HG03520 (cell line): ENCODE measurements around the gene C2CD2L.
"Not testable (repeated sequence)": the region's sequence is repeated elsewhere in the genome, so short reads cannot be mapped to it uniquely, and the experiment has no call there.

Source experiments
- ATAC-seq: cut with Tn5 transposase; IDR thresholded peaks from one replicate; pipeline ENCODE4 v1.9.1; 2021; ENCODE audit warnings: mild to moderate bottlenecking, moderate library complexity; ENCODE audit not compliant: unreplicated experiment

The C2CD2L gene

DNA sequence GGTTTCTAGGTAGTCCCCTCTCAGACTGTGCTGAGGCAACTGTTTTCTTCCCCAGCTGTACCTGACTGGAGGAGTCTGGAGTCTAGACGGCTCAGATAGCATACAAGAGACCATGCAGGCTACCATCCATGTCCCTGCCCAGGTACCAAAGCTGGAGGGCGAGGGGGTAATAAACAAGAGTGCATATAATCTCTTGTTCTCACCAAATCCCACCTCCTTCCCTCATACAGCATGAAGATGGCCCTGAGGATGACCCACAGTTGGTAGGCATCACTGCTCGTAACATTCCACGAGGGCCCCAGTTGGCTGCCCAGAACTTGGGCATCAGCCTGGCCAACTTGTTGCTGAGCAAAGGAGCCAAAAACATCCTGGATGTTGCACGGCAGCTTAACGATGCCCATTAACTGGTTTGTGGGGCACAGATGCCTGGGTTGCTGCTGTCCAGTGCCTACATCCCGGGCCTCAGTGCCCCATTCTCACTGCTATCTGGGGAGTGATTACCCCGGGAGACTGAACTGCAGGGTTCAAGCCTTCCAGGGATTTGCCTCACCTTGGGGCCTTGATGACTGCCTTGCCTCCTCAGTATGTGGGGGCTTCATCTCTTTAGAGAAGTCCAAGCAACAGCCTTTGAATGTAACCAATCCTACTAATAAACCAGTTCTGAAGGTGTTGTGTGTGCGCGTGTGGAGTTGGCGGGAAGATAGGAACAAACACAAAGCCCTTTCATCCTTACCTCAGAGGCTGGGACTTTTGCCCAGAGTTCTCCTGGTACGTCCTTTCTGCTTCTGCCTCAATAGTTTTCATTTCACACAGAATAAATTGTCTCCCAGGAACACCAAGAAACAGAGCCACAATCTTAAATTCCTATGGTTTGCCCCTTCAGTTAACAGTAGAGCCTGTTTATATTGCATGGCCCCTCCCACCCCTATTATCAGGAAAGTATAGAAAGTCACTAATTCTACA, 14.0 kb upstream of the C2CD2L start:
- no peak for ATAC-seq

DNA sequence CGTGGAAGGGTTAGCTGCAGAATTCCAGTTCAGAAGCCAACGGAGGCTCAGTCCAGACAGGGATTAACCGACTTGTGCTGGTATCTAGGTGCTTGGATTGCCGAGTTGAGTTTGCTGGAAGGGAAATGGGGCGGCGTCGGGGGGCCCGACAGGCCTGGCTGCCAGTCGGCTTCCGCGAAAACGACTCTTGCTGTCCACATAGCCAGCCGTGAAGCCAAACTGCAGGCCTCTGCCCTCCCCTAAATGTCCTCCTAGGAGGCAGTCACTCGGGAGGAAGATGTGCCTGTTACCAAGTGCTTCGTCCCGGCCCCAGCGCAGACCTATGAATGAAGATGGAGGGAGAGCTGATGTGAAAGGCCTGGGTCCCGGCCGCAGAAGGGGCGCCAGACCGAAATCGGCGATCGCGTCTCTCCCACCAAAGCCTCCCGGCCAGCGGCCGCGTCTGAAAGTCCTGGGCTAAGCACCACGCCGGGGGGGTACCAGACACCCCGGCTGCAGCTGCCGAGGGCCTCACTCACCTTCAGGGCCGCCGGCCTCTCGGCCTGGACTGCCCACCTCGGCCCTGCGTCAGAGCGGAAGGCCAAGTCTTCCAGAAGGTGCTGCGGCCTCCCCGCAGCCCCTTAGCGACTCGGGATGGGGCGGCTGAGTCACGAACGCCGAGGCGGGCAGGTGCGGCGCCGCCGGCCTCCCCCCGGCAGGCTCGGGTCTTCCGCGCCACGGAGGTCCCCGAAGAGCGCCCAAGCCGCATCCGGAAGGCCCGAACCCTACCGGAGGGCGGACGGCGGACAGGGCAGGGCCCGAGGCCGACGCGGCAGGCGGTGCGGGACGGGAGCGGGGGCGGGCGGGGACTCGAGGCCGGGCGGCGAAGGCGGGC, 13.0 kb upstream of the C2CD2L start:
- ATAC-seq = peak; percentile 4

DNA sequence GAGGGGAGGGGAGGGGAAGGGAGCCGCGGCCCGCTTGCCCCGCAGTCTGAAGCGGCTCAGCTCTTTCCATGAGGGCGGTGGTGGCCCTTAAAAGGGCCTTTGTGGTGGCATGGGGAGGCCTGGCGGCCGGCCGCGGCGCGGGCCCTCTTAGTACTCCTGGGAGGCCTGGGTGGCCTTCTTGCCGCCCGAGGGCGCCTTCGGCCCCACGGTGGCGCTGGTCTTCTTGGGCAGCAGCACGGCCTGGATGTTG, 12.4 kb upstream of the C2CD2L start:
- ATAC-seq = peak; percentile 23

DNA sequence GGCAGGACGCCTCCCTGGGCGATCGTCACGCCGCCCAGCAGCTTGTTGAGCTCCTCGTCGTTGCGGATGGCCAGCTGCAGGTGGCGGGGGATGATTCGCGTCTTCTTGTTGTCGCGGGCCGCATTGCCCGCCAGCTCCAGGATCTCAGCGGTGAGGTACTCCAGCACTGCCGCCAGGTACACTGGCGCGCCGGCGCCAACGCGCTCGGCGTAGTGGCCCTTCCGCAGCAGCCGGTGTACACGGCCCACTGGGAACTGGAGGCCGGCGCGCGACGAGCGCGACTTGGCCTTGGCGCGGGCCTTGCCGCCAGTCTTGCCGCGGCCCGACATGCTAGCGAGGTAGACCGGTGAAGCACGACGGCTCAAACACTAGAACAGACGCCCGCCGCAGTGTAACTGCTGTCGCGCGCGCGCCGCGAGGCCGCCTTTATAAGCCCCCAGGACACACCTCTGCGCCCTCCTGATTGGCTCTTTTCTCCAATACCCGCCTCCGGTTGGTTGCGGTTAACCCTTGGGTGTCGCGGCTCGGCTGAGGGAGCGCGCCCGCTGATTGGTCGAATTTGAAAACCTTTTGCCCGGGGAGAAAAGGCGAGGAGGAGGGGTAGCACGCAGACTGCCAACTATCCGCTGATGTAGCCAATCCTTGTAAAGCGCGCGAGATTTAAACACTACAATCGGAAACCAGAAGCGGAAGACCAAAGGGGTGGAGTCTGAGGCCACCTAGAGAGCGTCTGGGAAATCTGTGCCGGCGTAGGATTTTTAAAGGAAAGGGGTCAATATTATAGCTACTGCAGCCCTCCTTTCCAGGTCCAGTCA, 11.9 kb upstream of the C2CD2L start:
- ATAC-seq = peak; percentile 87

DNA sequence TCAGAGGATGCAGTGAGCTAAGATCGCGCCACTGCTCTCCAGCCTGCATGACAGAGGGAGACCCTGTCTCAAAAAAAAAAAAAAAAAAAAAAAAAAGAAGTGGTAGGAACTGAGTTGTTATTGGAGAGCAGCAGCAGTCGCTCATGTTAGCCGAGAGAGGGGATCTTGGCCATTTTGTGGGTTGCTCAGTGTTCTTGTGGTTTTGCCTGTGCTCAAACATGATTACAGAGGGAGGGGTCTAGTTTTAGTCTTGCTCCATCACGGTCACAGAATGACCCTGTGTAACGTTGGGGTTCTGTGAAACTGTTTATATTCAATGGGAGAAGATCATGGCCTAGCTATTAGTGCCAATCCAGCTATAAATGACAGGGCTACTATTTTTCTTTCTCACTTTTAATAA, 7.4 kb upstream of the C2CD2L start:
- ATAC-seq = no peak

DNA sequence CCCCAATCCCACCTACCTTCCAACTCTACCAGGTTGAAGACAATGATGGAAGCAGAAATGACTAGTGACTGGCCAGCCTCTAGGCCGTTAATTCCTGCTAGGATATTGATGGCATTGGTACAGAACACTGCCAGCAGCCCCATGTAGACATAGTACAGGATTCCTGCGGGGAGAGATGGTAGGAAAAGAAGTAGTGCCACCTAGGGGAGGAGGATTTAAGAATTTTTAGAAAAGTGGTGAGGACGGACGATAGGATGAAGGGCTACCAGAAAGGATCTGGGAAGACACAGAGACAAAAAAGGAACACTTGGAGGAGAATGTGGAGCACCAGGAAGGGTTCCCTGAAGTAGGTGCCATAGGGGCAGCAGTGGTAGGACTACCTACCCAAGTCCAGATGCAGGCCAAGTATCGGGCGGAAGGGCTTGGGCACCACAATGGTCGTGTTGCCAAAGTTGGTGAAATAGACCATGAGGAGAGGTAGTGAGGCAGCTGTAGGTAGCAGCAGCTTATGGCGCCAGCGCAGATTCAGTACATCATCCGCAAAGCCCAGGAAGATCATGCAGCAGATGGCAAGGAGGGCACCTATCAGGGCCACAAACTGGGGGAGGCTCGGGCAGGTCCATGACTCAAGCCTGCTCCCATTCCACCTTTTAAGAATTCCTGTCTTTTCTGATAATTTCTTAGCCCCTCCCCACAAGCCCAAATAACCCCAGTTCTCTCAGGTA, 6.7 kb upstream of the C2CD2L start:
- no peak for ATAC-seq

DNA sequence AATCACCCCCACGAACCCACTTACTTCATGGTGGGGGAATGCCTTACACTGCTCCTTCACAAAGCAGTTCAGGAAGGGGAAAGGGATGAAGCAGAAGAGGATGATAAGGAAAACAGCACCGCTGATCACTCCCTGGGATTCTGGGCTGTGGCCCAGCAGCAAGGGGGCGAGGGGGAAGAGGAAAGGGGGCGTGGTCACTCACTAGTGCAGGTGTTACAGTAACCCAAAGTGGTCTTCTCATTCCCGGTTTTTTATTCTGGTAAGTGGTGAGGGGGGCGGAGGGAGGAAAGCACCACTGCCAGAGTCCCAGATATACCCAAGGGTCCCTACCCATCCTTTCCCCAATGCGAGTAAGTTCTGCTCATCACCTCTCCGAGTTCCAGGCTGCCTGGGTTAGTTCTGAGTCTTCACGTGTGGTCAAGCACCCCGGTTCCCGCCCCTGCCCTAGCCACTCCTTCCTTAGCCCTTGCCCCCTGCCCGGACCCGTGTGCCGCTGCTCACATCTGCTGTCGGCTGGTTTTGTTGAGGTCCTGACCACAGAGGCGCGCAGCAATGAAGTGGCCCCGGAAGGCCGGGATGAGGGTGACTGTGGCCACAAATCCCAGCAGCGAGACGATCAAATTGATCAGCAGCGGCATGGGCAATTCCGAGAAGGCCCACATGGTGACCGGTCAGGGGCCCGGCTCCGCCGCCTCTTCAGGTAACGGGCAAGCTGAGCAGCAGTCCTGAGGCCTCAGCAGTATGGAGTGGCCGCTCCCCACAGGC, 6.0 kb upstream of the C2CD2L start:
- peak; percentile 6 for ATAC-seq

DNA sequence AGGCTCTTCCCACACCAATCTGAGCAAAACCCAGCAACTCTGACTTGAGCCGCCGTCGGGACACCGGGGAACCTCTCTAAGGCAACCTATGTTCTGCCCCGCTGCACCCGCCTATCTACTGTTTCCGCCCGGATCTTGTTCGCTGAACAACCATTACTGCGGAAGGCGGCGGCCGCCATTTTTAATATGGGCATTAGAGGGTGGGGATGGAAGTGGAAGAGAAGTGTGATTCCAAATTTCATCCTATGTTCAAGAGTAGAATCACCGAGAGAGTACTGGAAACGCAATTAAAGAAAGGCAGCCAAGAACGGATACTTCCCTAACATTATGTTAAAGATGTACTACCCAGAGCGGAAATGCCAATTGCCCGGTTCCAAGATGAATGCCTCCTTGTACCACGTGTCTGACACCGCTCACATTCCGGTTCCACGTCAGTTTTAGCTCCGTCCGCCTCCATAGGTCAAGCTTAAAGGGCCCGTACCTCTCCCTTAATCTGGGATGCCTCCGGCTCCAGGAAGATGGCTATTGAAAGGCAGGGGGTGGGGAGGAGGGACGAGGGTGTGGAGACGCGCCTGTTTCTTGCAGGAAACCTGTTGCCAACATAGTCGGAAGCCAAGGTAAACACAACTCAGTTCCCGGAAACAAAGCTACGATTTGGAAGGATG, 5.3 kb upstream of the C2CD2L start, which contains the start of gene DPAGT1:
Gene DPAGT1 (minus strand): TSS at position 95 of the 665 bp plus-strand sequence. CDS start 198 bp downstream, outside the sequence.
- peak; percentile 69 for ATAC-seq

DNA sequence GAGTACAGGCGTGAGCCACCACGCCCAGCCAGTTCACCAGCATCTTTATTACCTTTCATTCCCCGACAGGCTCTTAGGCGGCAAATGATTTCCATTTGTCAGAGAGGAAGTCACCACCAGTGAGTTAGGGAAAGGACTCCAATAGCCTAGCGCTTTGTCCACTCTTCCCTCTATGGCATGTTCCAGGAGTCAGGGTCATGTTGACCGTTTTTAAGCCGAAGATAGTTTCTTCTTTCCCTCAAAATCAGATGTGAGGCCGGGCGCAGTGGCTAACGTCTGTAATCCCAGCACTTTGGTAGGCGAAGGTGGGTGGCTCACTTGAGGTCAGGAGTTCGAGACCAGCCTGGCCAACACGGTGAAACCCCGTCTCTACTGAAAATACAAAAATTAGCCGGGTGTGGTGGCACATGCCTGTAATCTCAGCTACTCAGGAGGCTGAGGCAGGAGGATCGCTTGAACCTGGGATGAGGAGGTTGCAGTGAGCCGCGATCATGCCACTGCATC, 3.9 kb upstream of the C2CD2L start:
- ATAC-seq = not testable (repeated sequence)

DNA sequence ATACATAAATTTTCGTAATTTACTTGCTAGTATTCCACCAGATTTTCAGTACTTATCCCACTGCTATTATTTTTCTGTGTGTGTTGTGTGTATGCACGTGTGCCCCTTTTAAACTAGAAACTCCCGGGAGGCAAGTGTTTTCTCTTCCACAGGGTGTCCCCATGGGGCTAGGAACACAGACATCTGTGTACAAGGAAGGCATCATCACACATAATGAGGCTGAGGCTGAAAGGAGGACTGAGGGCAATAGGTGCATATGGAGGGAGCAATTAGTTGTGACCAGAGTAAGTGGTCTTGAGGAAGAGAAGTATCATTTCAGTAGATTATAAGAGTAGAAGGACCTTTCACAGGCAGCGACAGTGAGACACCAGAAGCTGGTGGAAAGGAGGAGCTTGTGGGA, 3.4 kb upstream of the C2CD2L start:
- ATAC-seq = no peak

DNA sequence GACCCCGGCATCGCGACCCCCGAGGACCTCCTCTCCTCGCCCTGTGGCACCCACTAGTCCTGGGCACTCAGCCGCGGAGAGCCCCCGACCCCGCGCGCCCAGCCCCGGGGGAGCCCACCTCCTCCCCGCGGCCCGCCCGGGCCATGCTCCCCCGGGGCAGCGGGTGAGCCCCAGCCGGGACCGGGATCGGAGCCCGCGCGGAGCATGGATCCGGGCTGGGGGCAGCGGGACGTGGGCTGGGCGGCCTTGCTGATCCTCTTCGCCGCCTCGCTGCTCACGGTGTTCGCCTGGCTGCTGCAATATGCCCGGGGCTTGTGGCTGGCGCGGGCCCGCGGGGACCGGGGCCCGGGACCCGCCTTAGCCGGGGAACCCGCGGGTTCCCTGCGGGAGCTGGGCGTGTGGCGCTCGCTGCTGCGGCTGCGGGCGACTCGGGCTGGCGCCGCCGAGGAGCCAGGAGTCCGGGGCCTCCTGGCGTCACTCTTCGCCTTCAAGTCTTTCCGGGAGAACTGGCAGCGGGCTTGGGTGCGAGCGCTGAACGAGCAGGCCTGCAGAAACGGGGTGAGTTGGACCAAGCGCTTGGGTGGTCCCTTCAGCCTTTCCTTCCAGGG, 498 bp downstream of the C2CD2L start:
- peak; percentile 10 for ATAC-seq

DNA sequence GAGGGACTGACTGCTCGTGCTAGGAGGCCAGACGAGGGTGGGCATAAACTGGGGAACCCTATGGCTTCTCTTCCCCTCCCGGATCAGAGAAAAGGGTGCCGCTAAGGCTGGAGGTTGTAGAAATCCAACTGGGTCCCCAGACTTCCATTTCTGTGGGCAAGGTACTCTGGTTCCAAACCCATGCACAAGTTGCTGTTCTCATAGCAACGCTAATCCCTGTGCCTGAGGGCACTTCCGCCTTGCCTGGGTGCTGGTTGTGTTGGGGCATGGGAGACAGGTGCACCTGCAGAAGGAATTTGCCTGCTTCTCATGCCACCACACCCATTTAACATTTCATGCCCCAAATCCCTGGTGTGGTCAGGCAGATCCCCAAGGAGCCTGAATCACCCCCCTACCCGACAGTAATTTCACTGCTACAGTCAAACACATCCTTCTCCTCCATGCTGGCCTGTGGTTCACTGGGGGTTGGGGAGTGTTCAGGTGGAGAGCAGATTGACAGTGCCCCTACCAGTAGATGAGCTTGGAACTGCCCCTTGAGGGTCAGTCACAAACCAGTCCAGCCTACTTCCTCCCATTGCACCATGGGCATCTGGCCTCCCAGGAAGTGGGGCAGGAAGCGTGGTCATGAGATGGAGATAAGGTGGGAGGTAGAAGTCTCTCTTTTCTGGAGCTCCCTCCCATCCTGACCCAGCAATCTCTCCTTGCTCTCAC, 1.2 kb downstream of the C2CD2L start:
- ATAC-seq = no peak

DNA sequence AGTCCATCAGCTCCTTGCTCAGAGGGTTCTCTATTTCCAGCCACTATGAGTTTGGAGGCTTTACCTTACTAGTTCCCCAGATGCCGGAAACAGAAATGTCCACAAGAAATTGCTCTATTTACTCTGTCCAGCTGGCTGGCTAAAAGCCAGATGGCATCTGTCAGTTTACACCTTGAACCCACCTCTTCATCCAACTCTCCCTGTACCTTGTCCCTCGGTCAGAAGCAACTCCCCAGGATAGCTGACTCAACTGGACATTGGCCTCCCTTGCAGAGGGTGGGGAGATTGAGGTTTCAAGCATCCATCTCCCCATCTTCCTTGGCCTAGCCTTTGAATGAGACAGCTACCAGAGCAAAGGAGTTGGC, 1.7 kb downstream of the C2CD2L start:
- ATAC-seq = no peak

DNA sequence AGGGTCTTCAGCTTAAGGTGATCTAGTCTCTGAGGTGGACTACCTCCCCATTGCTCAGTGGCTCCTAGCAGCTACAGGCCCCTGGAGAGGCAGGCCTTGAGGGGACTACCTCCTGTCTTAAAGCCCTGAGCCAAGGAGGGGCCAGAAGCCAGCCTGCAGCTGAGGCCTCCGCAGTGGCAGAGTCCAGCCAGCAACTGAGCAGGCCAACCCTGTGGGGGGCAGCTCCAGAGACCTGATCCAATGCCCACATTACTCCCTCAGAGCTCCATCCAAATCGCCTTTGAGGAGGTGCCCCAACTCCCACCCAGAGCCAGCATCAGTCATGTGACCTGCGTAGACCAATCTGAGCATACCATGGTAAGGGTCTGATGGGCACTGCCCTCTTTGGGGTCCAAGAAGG, 2.7 kb downstream of the C2CD2L start:
- ATAC-seq = no peak

DNA sequence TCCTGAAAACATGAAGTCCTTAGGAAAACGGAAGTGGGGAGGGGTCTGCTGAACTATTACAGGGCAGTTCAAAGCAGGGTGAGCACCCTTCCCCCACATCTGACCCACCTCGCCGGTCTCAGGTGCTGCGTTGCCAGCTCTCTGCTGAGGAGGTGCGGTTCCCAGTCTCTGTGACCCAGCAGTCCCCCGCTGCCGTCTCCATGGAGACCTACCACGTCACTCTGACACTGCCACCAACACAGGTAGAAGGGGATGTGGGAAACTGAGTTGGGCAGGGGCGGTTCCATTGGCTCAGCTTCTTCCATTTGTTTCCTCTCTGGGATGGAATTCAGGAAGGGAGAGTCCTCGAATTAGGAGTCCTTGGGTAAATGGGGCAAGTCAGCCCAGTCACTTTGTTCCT, 3.3 kb downstream of the C2CD2L start:
- no peak for ATAC-seq

DNA sequence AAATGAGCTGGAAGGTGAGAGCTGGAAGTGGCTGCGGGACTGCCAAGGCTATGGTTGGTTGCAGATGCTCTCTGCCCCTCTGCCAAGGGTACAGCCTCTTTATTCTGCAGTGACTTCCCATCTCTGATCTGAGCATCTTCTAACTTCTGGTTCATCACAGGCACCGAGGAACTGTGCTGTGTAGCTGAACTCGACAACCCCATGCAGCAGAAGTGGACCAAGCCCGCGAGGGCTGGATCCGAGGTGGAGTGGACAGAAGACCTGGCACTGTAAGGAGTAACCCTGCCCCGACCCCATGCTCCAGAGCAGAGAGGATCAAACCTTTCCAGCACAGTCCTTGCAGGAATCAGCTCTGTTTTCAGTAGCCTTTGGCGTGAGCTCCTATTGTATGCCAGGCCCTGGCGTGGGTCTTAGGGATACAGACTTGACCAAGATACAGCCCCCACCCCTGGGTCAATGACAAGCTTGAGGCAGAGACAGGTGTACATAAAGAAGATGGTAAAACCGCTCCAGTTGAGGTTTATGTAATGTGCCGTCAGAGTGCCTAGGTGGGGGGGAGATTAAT, 4.3 kb downstream of the C2CD2L start:
- ATAC-seq = no peak

DNA sequence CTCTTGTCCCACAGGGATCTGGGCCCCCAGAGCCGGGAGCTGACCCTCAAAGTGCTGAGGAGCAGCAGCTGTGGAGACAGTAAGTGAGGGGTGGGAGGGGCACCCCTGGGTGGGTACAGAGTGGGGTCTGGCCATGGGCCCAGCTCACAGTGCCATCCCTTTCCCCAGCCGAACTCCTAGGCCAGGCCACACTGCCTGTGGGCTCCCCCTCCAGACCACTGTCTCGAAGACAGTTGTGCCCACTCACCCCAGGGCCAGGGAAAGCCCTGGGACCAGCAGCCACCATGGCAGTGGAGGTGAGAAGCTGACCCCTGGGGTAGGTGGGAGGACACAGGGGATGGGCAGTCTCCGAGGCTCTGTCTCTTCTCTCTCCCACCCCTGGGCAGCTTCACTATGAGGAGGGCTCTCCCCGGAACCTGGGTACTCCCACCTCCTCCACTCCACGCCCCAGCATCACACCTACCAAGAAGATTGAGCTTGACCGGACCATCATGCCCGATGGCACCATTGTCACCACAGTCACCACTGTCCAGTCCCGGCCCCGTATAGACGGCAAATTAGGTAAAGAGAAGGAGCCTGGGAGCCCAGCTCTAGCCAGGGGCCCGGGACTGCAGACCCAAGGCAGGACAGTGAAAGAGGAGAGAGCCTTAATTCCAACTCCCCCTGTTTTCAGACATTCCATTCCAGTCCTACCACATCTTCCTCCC, 5.3 kb downstream of the C2CD2L start:
- ATAC-seq = no peak
